Pancreas (tissue), 10 donors: ENCODE results near the gene MYH3. TPM values are rescaled to one million over a fixed set of nuclear protein-coding genes. Genes with fewer than 3 reads are reported as not detected.
A peak's percentile ranks its signal among the peaks of the same experiment; 100 is the strongest.

Experiments used
- ATAC-seq, 4 donors: fragments of 200-7000 bp; cut with Tn5 transposase; one replicate each; pipeline versions ENCODE4 v1.8.0 to v1.9.1; 2020; ENCODE audit warnings: mild to moderate bottlenecking in 4 of 4, moderate library complexity in 4 of 4
- DNase-seq, 6 donors: peaks; one replicate each; pipeline ENCODE4 v3.0.0-alpha.2; 2020
- FAIRE-seq: peaks from 2 replicates; lab custom pipeline; 2012; peaks lifted over from hg19 to GRCh38; lab: Jason Lieb, UNC
- H3K27ac ChIP-seq, 4 donors: fragments of 200-600 bp; sonication (generic); 1 replicate in 3 of 4; 2 replicates in 1 of 4; pipeline versions ENCODE4 v1.5.0 to v1.8.0; 2020
- H3K27me3 ChIP-seq, 4 donors: fragments of 200-600 bp; one replicate each; pipeline ENCODE4 v1.8.0; 2021
- H3K36me3 ChIP-seq, 3 donors: fragments of 200-600 bp; sonication (generic) in 1 of 3; one replicate each; pipeline versions ENCODE4 v1.5.0 to v1.8.0; 2020 to 2021
- H3K4me1 ChIP-seq, 3 donors: fragments of 200-600 bp; one replicate each; pipeline ENCODE4 v1.8.0; 2021
- H3K4me3 ChIP-seq, 4 donors: fragments of 200-600 bp; sonication (generic) in 2 of 4; one replicate each; pipeline versions ENCODE4 v1.5.0 to v1.8.0; 2020 to 2021
- H3K9me3 ChIP-seq, 4 donors: fragments of 200-600 bp; one replicate each; pipeline ENCODE4 v1.8.0; 2021
- CTCF ChIP-seq, 4 donors: fragments of 200-600 bp; sonication (generic) in 3 of 4; IDR thresholded peaks; one replicate each; pipeline versions ENCODE4 v1.5.0 to v1.8.0; 2021; ENCODE audit warnings: antibody characterized with exemption in 4 of 4
- WGBS, 2 donors: extraction: QIAGEN DNeasy Blood & Tissue Kit; methylation state at CpG; one replicate each; pipeline ENCODE4 v1.1.7; 2013; 5-methylcytosine and 5-hydroxymethylcytosine counted together
- intact Hi-C, 3 donors: fragments of 100-400 bp; cut with DNase I; formaldehyde crosslinking; loops; one replicate each; pipeline versions ENCODE4 v1.11.1 to v1.14.2; 2022
- polyA plus RNA-seq, 2 donors: library from polyadenylated mRNA; stranded (reverse); fragments of 200-250 nt; gene quantifications; one replicate each; pipeline ENCODE4 v1.2.3, GENCODE V29; 2013
- total RNA-seq, 6 donors: library from RNA; stranded (reverse); fragmentation: NEBNext Ultra II Directional in 4 of 6; extraction: Animal tissue kit (Norgen Biotek cat#: 25700) in 4 of 6; gene quantifications; one replicate each; pipeline versions ENCODE4 v1.2.1 to v1.2.4, GENCODE V29; 2021 to 2023
- donor health status: healthy with polysubstance abuse.
- donor health status: DM: no; HTN: no; CAD: no; lungs with moderate emphysema.
- donor health status: DM: no; HTN: no; CAD: no.
- donor health status: control.
- donor health status: control.
- donor health status: Bipolar disorder and iron deficiency.
- donor health status: DM: yes; HTN: yes; CAD: no.
- donor health status: DM: no; HTN: no; CAD: no.
- donor health status: DM: no; HTN: no; CAD: no.
- donor health status: DM: yes; HTN: yes; CAD: no.

Gene MYH3
- total and polyA plus RNA-seq, 8 donors, result 0.63 to 13.5 (median 2.2) TPM

GRCh38 chr17:10633738-10634379 is 23.2 kb downstream of the MYH3 start:
- FAIRE-seq (no peak), DNase-seq (no peak), ATAC-seq (no peak)
- H3K27ac ChIP-seq, result no peak overlapping the region
- intact Hi-C loops, result no loop called here
- H3K27me3 ChIP-seq, result no peaks in the 10 kb centered on the region
- no peaks in the 10 kb centered on the region for H3K9me3 ChIP-seq
- 86 to 87% methylated on average over 15 of the region's 15 CpGs for WGBS, 2 donors
- H3K36me3 ChIP-seq, result peaks cover 0 to 9% (median 5%) of the 10 kb centered on the region in 3 donors
- no peak overlapping the region for H3K4me3 ChIP-seq
- no peaks in the 10 kb centered on the region for H3K4me1 ChIP-seq
- no peak for TF ChIP-seq CTCF (IDR thresholded peaks at IDR 0.05)

- Histone ChIP-seq H3K36me3 (no peaks in the 10 kb centered on the region), H3K4me3 (no peak overlapping the region), H3K27ac (no peak overlapping the region), H3K9me3 (no peaks in the 10 kb centered on the region), H3K4me1 (no peaks in the 10 kb centered on the region), H3K27me3 (no peaks in the 10 kb centered on the region)
- ATAC-seq (no peak), DNase-seq (no peak), FAIRE-seq (no peak)
- 84 to 85% methylated on average over 15 of the region's 15 CpGs for WGBS, 2 donors
- intact Hi-C loops, result no loop called here
- TF ChIP-seq CTCF (IDR thresholded peaks at IDR 0.05), result no peak
Observed at GRCh38 chr17:10631701-10632100, 25.4 kb downstream of the MYH3 start.

- Histone ChIP-seq H3K4me3 (no peak overlapping the region), H3K36me3 (no peaks in the 10 kb centered on the region), H3K4me1 (no peaks in the 10 kb centered on the region), H3K27ac (no peak overlapping the region), H3K27me3 (no peaks in the 10 kb centered on the region), H3K9me3 (no peaks in the 10 kb centered on the region)
- ATAC-seq (peak in 3 of 4 donors; percentile 32 to 56 (median 44)), FAIRE-seq (no peak), DNase-seq (peak in 2 of 6 donors; percentile 28 to 72)
- 53 to 54% methylated on average over 18 of the region's 18 CpGs for WGBS, 2 donors
- peak in 3 of 4 donors; percentile 51 to 64 (median 51) for TF ChIP-seq CTCF (IDR thresholded peaks at IDR 0.05)
- intact Hi-C loops, result no loop called here
Observed at GRCh38 chr17:10631048-10631700, 25.9 kb downstream of the MYH3 start.

- DNase-seq, result no peak
- Histone ChIP-seq H3K36me3 (no peaks in the 10 kb centered on the region), H3K27me3 (no peaks in the 10 kb centered on the region), H3K4me3 (no peak overlapping the region), H3K9me3 (no peaks in the 10 kb centered on the region), H3K27ac (no peak overlapping the region), H3K4me1 (no peaks in the 10 kb centered on the region)
- no peak for TF ChIP-seq CTCF (IDR thresholded peaks at IDR 0.05)
- 94% methylated on average over 12 of the region's 12 CpGs for WGBS, 2 donors
- intact Hi-C loops, result no loop called here
- ATAC-seq, result no peak
- no peak for FAIRE-seq
Observed at GRCh38 chr17:10629706-10630105, 27.4 kb downstream of the MYH3 start.

GRCh38 chr17:10628756-10629155 is 28.4 kb downstream of the MYH3 start:
- H3K9me3 ChIP-seq, result no peaks in the 10 kb centered on the region
- H3K4me1 ChIP-seq, result no peaks in the 10 kb centered on the region
- FAIRE-seq (no peak), ATAC-seq (no peak), DNase-seq (no peak)
- no peaks in the 10 kb centered on the region for H3K27me3 ChIP-seq
- H3K27ac ChIP-seq, result no peak overlapping the region
- 86 to 88% methylated on average over 13 of the region's 13 CpGs for WGBS, 2 donors
- no peak overlapping the region for H3K4me3 ChIP-seq
- H3K36me3 ChIP-seq, result no peaks in the 10 kb centered on the region
- TF ChIP-seq CTCF (IDR thresholded peaks at IDR 0.05), result peak in 1 of 4 donors; percentile 9
- intact Hi-C loops, result no loop called here
